HG03108 (cell line): ENCODE results near the gene STAT2.

Experiments used
- ATAC-seq: cut with Tn5 transposase; IDR thresholded peaks from one replicate; pipeline ENCODE4 v1.9.1; 2021; ENCODE audit warnings: moderate library complexity; ENCODE audit not compliant: unreplicated experiment

STAT2 gene

DNA sequence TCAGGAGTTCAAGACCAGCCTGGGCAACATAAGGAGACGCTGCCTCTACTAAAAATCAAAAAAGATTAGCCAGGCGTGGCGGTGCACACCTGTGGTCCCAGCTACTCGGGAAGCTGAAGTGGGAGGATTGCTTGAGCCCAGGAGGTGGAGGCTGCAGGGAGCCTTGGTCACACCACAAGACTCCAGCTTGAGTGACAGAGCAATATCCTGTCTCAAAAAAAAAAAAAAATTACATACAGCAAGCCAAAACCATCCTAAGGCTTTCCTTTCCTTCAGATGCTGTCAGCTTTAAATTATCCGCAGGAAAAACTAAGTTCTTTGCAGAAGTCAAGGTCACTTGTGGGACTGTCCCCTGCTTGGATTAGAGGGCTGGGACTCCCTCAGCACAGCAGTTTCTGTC lies 61.1 kb downstream of the STAT2 start:
- ATAC-seq: no peak

GRCh38 chr12:56297400-56297799 lies 62.5 kb downstream of the STAT2 start:
- ATAC-seq: no peak

DNA sequence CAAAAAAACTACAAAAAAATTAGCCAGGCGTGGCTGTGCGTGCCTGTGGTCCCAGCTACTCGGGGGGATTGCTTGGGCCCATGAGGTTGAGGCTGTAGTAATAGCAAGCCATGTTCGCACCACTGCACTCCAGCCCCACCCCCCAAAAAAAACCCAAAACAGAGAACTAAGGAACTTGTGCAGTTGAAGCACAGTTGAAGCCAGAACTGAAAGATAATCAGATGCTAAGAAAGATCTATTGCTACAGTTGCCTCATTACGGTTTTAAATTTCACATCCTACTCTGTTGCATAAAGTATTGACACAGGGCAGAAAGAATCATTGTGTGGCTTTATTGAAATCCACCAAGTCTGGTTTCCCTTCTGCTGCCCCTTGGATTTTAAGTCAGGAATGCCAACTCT lies 63.6 kb downstream of the STAT2 start:
- ATAC-seq: no peak

DNA sequence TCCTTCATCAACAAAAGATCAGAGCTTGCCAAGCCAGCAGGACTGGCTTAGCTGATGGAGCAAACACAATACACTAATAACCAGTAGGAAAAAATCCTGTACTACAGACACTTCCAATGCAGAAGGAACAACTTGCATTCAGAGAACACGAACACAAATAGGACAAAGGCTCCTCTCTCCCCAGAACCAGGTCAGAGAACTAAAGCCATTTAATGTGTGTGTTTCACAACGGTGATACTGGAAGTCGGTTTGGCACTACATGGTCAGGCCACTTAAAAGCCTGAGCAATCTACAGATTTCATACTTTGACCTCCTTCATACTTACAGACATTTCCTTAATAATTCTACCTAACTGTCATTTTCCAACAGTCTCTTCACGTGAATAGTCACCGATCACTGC lies 66.1 kb downstream of the STAT2 start:
- ATAC-seq: no peak
